GM12865 (cell line): Measurements from ENCODE around the gene ABCD1.
A peak's percentile ranks its signal among the peaks of the same experiment; 100 is the strongest.
"Not testable (repeated sequence)": the region's sequence is repeated elsewhere in the genome, so short reads cannot be mapped to it uniquely, and the experiment has no call there.

Experiments
- DNase-seq: peaks from one replicate; pipeline ENCODE4 v3.0.0; 2010; ENCODE audit warnings: low read depth
- H3K4me3 ChIP-seq: 2 replicates; pipeline ENCODE4 v1.5.1; 2011; ENCODE audit warnings: mild to moderate bottlenecking, low read depth, low read length, control low read depth
- TF ChIP-seq, protein P1 (sequence below): IDR thresholded peaks from 2 replicates; pipeline ENCODE4 v1.5.1; 2011; ENCODE audit warnings: low read length, control low read depth, low read depth, inconsistent platforms; ENCODE audit not compliant: insufficient read depth; ENCODE audit errors: missing control alignments

The ABCD1 gene

DNA sequence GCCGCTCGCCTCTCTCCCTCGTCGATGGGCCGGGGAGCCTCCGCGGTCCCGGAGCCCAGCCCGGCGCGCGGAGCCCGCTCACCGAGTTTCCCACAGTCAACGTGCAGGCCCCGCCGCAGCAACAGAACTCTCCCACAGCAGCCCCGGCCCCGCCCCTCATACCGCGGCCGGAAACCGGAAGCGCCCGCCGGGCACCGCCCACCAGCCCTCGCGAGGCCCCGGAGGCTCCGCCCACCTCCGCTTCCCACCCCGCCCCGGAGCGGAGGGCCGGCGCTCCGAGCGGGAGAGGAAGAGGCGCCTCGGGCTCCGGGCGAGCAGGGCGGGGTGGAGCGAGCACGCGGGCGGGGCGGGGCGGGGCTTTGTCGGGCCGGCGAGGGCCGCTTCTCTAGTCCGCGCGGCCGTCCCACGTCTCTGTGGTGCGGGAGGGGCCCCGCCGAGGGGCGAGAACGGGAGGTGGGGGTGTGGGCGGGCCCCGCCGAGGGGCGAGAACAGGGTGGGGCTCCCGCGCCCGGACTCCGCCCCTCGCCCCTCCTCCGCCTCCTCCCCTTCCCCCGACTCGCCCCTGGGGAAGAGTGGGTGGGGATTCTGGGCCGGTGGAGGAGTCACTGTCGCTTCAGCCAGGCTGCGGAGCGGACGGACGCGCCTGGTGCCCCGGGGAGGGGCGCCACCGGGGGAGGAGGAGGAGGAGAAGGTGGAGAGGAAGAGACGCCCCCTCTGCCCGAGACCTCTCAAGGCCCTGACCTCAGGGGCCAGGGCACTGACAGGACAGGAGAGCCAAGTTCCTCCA lies at the start of gene ABCD1, which contains the start of gene BCAP31:
Gene ABCD1, plus strand, starts transcription at position 605 of the 787 bp plus-strand sequence. CDS start 411 bp downstream, outside the sequence.
Gene BCAP31, minus strand, starts transcription at position 136 of the 787 bp plus-strand sequence. CDS start 1,143 bp downstream, outside the sequence.
- TF ChIP-seq, protein P1, sequence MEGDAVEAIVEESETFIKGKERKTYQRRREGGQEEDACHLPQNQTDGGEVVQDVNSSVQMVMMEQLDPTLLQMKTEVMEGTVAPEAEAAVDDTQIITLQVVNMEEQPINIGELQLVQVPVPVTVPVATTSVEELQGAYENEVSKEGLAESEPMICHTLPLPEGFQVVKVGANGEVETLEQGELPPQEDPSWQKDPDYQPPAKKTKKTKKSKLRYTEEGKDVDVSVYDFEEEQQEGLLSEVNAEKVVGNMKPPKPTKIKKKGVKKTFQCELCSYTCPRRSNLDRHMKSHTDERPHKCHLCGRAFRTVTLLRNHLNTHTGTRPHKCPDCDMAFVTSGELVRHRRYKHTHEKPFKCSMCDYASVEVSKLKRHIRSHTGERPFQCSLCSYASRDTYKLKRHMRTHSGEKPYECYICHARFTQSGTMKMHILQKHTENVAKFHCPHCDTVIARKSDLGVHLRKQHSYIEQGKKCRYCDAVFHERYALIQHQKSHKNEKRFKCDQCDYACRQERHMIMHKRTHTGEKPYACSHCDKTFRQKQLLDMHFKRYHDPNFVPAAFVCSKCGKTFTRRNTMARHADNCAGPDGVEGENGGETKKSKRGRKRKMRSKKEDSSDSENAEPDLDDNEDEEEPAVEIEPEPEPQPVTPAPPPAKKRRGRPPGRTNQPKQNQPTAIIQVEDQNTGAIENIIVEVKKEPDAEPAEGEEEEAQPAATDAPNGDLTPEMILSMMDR = no peak
- DNase-seq = peak; percentile 93
- H3K4me3 ChIP-seq = peak within 1 kb of the TSS; percentile 63

DNA sequence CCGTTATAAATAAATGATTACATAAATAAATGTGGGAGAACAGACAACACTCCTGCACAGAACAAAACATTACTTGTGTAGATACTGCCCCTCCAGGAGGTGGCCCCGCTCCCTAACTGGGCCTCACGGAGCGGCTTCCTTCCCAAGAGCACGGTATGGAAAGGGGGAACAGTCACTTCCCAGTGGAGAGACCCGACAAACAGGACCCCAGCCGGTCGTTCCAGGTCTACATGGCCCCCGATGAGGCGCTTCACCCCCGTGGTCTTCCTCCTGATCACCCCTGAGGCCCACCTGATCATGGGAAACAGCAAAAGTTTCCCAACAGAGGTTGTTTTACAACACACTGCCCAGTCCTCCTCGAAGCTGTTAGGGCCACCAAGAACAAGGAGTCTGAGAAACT lies 43.5 kb upstream of the ABCD1 start:
- no peak for DNase-seq
- H3K4me3 ChIP-seq = no peak overlapping the region
- TF ChIP-seq, protein P1 = no peak

DNA sequence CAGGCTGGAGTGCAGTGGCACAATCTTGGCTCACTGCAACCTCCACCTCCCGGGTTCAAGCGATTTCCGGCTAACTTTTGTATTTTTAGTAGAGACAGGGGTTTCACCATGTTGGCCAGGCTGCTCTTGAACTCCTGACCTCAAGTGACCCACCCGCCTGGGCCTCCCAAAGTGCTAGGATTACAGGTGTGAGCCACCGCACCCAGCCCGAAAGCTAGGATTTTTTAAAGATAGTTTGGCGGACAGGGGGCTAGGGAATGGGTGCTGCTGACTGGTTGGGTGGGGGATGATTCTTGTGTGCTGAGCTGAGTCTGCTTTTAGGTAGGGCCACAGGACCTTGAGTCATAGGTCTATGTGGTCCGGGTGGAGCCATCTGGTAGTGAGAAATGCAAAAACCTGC lies 41.2 kb upstream of the ABCD1 start:
- not testable (repeated sequence) for DNase-seq, H3K4me3 ChIP-seq

DNA sequence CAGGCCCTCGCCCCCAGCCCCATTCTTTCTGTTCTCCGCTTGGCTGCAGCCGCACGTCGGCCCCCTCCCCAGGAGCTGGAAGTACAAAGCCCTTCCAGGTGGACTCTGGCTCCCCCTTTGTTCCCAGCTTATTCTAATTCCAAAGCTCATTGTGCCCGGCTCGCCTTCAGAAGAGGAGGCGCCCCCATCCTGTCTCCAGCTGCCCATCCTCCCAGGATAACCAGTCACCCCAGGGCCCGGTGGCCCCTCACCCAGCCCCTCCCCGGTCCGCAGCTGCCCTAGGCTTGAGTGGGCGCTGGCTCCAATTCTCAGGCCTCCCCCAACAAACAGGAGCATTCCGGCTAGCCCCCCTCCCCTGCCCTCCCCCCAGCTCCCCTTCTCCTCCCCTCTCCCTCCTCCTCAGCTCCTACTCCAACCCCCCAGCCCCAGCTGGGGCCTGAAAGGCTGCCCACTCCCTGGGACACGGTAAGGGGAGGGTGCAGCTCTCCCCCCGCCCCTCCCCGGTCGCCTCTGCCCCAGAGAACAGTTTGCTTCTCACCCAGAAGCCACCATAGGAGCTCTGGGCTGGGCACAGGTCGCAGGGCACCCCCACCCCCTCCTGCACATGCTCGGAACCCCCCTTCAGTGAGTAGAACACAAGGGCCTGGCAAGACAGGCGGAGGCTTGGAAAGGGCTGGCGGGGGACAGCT lies 40.0 kb upstream of the ABCD1 start:
- no peak for DNase-seq
- no peak overlapping the region for H3K4me3 ChIP-seq
- TF ChIP-seq, protein P1 = no peak

DNA sequence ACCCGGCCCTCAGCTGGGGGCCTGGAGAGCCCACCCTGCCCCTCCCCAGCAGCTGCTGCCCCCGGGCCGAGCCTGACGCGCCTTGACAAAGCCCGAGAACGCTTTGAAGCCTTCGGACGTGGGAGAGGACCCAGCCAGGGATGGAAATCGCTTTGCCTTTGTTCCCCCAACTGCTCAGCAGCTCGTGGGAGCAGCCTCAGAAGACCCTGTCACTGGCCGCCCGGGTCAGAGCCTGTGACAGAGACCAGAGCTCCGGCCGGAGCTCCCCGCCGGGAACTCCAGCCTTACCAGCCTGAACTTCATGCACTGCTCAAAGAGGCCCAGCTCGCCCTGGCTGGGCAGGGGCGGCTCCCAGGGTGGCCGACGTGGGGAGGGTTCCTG lies 39.5 kb upstream of the ABCD1 start:
- TF ChIP-seq, protein P1 = no peak
- H3K4me3 ChIP-seq = no peak overlapping the region
- no peak for DNase-seq

DNA sequence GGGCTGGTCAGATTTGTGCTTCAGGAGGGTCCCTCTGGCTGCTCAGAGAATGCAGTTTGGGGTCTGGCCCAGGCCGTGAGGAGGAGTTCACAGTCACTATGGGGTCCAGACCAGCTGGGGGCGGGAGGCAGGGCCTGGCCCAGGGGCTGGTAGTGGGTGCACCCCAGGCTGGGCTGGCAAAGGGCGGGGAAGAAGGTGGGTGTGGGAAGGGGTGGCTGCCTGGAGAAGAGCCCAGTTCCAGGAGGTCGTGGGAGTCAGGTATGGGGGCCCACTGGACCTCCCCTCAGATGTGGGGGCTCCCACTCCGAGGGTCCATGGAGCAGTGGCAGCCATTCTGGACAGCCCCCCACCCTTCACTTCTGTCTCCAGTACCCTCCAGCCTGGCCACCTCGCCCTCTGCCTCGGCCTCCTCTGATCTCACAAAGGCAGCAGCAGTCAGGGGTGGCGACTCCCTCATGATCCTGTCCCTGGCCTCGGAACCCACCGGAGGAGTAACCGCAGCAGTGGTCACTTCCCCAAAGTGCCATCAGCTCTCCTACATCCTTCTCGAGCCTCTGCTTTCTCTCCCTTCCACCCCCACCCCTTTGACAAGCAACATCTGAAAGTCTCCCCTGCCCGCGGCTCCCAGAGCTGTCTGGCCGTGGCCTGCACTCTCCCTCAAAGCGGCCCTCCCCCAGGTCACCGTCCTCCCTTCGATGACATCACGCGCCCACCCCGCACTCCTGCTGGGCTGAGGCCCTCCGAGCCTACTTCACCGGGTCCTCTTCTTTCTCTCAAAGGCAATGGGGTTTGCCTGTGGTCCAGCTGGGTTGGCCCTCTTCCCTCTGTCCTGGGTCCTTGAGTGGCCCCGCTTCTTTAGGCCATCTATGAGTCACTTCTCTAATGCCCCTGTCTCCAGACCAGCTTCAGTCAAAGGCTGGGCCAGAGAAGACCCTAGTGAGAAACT lies 38.6 kb upstream of the ABCD1 start:
- no peak overlapping the region for H3K4me3 ChIP-seq
- DNase-seq = no peak
- TF ChIP-seq, protein P1 = no peak

DNA sequence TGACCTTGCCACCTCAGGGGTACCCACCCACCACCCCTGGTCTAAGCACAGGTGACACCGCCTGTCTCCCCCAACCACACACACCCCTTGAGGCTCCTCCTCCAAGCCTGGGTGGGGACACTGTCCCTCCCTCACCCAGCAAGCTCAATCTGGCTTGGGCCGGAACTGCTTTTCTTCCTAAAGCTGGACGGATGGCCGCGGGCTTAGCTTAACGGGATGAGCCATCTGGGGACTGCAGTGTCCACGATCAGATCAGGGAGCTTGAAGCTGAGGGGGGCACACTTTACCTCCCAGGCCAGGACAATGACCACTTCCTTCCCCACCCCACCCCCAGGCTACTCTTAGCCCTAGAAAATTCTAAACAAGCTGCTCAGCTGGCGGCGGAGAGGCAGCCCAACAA lies 37.9 kb upstream of the ABCD1 start:
- no peak overlapping the region for H3K4me3 ChIP-seq
- TF ChIP-seq, protein P1 = no peak
- no peak for DNase-seq
